ENCODE measurements around the gene ACTA1. TPM values are rescaled to one million over a fixed set of nuclear protein-coding genes. Genes with fewer than 3 reads are reported as not detected.

Gene ACTA1
- polyA plus RNA-seq, 1 experiment, result not detected

DNA sequence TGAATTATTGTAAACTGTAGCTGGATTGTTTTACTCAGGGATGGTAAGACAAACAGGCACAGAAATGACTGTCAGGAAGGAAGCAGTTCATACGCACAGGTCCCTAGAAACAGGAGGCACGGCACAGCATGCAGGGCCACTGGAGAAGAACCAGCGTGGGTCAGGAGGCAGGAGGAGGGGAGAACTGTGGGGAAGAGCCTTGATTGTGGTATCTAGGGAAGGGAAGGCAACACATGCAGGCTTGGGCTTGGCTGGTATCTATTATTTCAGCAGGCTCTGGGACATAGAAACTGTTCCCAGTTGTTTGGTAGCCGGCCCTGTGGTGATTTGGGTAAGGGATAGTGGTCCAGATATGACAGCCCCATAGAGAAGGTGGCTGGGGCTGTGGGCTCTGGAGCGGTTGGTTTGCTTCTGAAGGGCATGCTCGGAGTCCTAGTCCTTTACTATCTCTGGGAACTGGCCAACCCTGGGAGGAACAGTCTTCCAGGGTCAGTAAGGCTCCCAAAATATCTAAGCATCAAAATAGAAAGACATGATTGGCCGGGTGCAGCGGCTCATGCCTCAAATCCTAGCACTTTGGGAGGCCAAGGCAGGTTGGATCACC is 47.9 kb downstream of the ACTA1 start:
- POLR2A ChIA-PET, result no interaction called here
- CTCF ChIA-PET, result interaction anchor here (1.0 kb wide), 1 partner anchor 9 kb away, joined by 3 read pairs; no protein-coding TSS in a partner anchor
- Histone ChIP-seq H3K27me3 (ENCODE audit: control insufficient read depth, insufficient read depth, low read length) (peaks cover 4% of the 10 kb centered on the region), H3K9me3 (ENCODE audit: control insufficient read depth, insufficient read depth, low read length) (peaks cover 10% of the 10 kb centered on the region; the same call in 1 of the 2 replicates), H3K27ac (ENCODE audit: low read depth, low read length) (no peak overlapping the region), H3K4me3 (ENCODE audit: low read depth, low read length) (no peak overlapping the region)
- TF ChIP-seq, protein P1, sequence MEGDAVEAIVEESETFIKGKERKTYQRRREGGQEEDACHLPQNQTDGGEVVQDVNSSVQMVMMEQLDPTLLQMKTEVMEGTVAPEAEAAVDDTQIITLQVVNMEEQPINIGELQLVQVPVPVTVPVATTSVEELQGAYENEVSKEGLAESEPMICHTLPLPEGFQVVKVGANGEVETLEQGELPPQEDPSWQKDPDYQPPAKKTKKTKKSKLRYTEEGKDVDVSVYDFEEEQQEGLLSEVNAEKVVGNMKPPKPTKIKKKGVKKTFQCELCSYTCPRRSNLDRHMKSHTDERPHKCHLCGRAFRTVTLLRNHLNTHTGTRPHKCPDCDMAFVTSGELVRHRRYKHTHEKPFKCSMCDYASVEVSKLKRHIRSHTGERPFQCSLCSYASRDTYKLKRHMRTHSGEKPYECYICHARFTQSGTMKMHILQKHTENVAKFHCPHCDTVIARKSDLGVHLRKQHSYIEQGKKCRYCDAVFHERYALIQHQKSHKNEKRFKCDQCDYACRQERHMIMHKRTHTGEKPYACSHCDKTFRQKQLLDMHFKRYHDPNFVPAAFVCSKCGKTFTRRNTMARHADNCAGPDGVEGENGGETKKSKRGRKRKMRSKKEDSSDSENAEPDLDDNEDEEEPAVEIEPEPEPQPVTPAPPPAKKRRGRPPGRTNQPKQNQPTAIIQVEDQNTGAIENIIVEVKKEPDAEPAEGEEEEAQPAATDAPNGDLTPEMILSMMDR (IDR thresholded peaks at IDR 0.05; ENCODE audit: low read depth, low read length), result no peak
- no peak for DNase-seq (ENCODE audit: low read depth, low spot score)

DNA sequence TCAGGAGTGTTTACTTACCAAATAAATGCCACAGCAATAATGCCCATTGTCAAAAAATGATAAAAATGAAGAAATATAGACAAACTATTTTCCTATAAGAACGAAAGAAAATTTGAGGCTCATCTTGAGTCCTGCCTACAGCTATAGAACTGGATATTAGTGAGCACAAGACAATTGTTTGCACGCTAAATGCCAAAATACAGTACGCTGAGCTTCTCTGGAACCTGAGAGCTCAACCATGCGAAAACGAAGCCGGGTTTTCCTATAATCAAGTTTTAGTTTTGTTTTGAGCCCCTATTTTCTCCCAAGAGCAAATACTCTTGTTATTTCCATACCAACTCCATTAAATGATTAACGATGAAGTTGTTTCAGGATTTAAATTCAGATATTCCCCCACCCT is 49.1 kb downstream of the ACTA1 start:
- Histone ChIP-seq H3K4me3 (ENCODE audit: low read depth, low read length) (no peak overlapping the region), H3K27me3 (ENCODE audit: control insufficient read depth, insufficient read depth, low read length) (peaks cover 4% of the 10 kb centered on the region), H3K27ac (ENCODE audit: low read depth, low read length) (no peak overlapping the region), H3K9me3 (ENCODE audit: control insufficient read depth, insufficient read depth, low read length) (no peaks in the 10 kb centered on the region)
- CTCF ChIA-PET, result interaction anchor here (1.0 kb wide), 1 partner anchor 8 kb away, joined by 3 read pairs; no protein-coding TSS in a partner anchor
- DNase-seq (ENCODE audit: low read depth, low spot score), result no peak
- TF ChIP-seq, protein P1 (IDR thresholded peaks at IDR 0.05; ENCODE audit: low read depth, low read length), result no peak
- POLR2A ChIA-PET, result no interaction called here

DNA sequence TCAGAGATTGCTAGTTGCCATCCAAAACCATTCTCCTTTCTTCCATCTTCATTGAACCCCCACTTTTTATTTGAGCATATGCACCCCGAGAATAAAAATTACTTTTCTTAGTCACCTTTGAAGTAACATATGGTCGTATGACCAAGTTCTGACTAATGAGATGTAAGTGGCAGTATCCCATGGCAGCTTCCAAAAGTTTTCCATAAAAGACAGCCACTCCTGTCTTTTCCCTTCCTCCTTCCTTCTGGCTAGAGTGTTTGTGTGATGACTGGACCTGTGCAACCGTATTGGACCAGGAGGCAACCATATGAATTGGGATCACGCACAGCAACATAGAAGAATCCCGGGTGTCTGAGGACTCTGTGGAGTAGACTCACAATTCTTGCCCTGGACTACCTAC is 49.9 kb downstream of the ACTA1 start:
- POLR2A ChIA-PET, result no interaction called here
- CTCF ChIA-PET, result no interaction called here
- H3K9me3 ChIP-seq (ENCODE audit: control insufficient read depth, insufficient read depth, low read length), result no peaks in the 10 kb centered on the region
- H3K4me3 ChIP-seq (ENCODE audit: low read depth, low read length), result no peak overlapping the region
- peaks cover 4% of the 10 kb centered on the region for H3K27me3 ChIP-seq (ENCODE audit: control insufficient read depth, insufficient read depth, low read length)
- TF ChIP-seq, protein P1 (IDR thresholded peaks at IDR 0.05; ENCODE audit: low read depth, low read length), result no peak
- no peak overlapping the region for H3K27ac ChIP-seq (ENCODE audit: low read depth, low read length)
- no peak for DNase-seq (ENCODE audit: low read depth, low spot score)

DNA sequence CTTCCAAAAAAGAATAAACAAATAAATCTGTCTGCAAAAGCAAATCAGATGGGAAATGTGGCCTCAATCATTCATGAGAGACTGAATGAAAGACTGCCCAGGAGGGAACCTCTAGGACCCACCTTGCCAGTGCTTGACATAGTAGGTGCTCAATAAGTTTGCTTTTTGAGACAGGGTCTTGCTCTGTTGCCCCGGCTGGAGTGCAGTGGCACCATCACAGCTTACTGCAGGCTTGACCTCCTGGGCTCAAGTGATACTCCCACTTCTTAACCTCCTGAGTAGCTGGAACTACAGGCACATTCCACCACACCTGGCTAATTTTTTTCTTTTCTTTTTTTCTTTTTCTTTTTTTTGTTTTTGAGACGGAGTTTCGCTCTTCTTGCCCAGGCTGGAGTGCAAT is 50.7 kb downstream of the ACTA1 start:
- Histone ChIP-seq H3K9me3 (ENCODE audit: control insufficient read depth, insufficient read depth, low read length) (no peaks in the 10 kb centered on the region), H3K4me3 (ENCODE audit: low read depth, low read length) (no peak overlapping the region), H3K27ac (ENCODE audit: low read depth, low read length) (no peak overlapping the region), H3K27me3 (ENCODE audit: control insufficient read depth, insufficient read depth, low read length) (peaks cover 4% of the 10 kb centered on the region)
- TF ChIP-seq, protein P1 (IDR thresholded peaks at IDR 0.05; ENCODE audit: low read depth, low read length), result no peak
- ChIA-PET CTCF (no interaction called here), POLR2A (no interaction called here)
- DNase-seq (ENCODE audit: low read depth, low spot score), result no peak

Small RNA genes within 50 kb of the gene (small RNA-seq; reads per million reads assigned to genes)
- gene RN7SKP276 (ENCODE audit: insufficient read length, low read depth) (not detected), gene RNU6-180P (ENCODE audit: insufficient read length, low read depth) (not detected)

Other genes with a start within 250 kb of the ACTA1 start
- 33.5 and 50.6 TPM in 2 replicates for gene RAB4A, start 163.0 kb downstream of the ACTA1 start, polyA plus RNA-seq (2011; rRNA removed)
- gene CCSAP, start 91.0 kb downstream of the ACTA1 start, polyA plus RNA-seq (2011; rRNA removed), result 3.2 and 4.3 TPM in 2 replicates
- 27.3 and 29.6 TPM in 2 replicates for gene NUP133, start 74.2 kb upstream of the ACTA1 start, polyA plus RNA-seq (2011; rRNA removed)
- gene ABCB10, start 124.6 kb upstream of the ACTA1 start, polyA plus RNA-seq (2011; rRNA removed), result 8.7 and 10.3 TPM in 2 replicates
- 17.3 and 17.9 TPM in 2 replicates for gene TAF5L, start 192.0 kb upstream of the ACTA1 start, polyA plus RNA-seq (2011; rRNA removed)
- 6.2 and 6.4 TPM in 2 replicates for gene URB2, start 192.2 kb upstream of the ACTA1 start, polyA plus RNA-seq (2011; rRNA removed)

Data from AG04450 (cell line).